Stimulated activated memory B cell treated with anti-CD40 and anti-IgM and Interleukin-4, amounts not matched to agents 10 μg/mL and 1 μg/mL and 100 μg/mL, for 72 hours (primary cell): ENCODE results near the gene PRRX2.
A peak's percentile ranks its signal among the peaks of the same experiment; 100 is the strongest.
"Not testable (repeated sequence)": the region's sequence is repeated elsewhere in the genome, so short reads cannot be mapped to it uniquely, and the experiment has no call there.

Experiments used
- ATAC-seq: fragments of 150-1000 bp; cut with Tn5 transposase; 2 replicates; pipeline ENCODE4 v1.10.0; 2021
- H3K27ac Mint-ChIP-seq: one replicate; pipeline ENCODE4 v1.8.0; 2022; ENCODE audit warnings: mild to moderate bottlenecking, mixed read lengths
- H3K27me3 Mint-ChIP-seq: one replicate; pipeline ENCODE4 v1.8.0; 2022; ENCODE audit warnings: mixed read lengths
- H3K36me3 Mint-ChIP-seq: one replicate; pipeline ENCODE4 v1.8.0; 2022; ENCODE audit warnings: mixed read lengths
- H3K4me1 Mint-ChIP-seq: one replicate; pipeline ENCODE4 v1.8.0; 2022; ENCODE audit warnings: mixed read lengths
- H3K4me3 Mint-ChIP-seq: one replicate; pipeline ENCODE4 v1.8.0; 2022; ENCODE audit warnings: mild to moderate bottlenecking, moderate library complexity, mixed read lengths
- H3K9me3 Mint-ChIP-seq: one replicate; pipeline ENCODE4 v1.8.0; 2022; ENCODE audit warnings: mixed read lengths

The PRRX2 gene

DNA sequence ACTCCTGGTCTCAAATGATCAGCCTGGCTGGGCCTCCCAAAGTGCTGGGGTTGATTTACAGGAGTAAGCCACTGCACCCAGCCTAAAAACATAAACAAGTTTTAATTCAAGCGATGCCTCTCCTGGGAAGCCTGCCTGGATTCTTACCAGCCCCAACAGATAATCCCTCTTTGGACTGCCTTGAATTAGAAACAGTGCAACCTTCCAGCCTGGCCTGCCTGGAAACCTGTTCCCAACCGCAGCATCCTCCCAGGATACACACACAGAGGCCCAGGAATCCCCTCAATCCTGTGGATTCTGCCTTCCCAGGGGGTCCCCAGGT is 68.1 kb downstream of the PRRX2 start:
- Mint-ChIP-seq H3K27me3 (peaks cover 66% of the 10 kb centered on the region), H3K27ac (no peak overlapping the region), H3K4me3 (no peak overlapping the region), H3K9me3 (no peaks in the 10 kb centered on the region), H3K4me1 (peaks cover 12% of the 10 kb centered on the region), H3K36me3 (no peaks in the 10 kb centered on the region)
- ATAC-seq = no peak

DNA sequence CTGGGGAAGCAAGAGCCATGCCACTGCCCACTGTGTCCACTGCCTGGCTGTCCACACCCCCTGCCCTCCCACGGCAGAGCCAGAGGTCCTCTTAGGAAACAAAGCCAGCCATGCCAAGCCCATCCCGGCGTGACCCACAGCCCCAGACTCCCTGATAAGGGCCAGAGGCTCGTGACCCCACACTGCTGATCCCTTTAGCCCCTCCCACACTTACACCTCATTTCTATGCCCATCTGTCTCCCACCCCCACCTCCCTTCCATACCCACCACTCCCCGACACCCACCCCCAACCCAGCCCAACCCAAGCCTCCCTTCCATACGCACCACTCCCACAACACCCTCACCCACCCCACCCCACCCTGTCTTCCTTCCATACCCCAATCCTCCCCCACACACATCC is 70.1 kb downstream of the PRRX2 start:
- ATAC-seq = no peak

DNA sequence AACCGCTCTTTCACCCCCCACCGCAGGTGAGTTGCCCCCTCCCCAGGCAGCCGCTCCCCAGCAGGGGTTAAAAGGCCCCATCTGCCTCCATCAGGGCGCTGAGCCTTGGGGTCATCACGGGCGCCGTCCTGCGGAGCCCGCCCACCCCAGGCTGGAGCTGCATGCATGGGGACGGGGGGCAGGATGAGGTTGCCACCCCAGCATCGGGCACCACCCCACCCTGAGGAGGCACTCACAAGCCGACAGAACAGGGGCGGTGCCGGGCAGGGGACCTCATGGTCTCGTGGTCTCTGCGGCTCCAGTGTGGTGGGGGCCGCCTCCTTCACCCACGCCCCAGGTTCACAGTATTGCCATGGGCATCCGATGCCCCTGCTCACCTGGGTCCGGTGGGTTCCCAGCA is 70.9 kb downstream of the PRRX2 start:
- Mint-ChIP-seq H3K9me3 (no peaks in the 10 kb centered on the region), H3K4me1 (peaks cover 12% of the 10 kb centered on the region), H3K4me3 (no peak overlapping the region), H3K27me3 (peaks cover 55% of the 10 kb centered on the region), H3K27ac (no peak overlapping the region), H3K36me3 (no peaks in the 10 kb centered on the region)
- no peak for ATAC-seq

More for the DNA sequence above, 70.1 kb downstream of the PRRX2 start:
- no peaks in the 10 kb centered on the region for H3K36me3 Mint-ChIP-seq
- peaks cover 56% of the 10 kb centered on the region for H3K27me3 Mint-ChIP-seq
- H3K4me1 Mint-ChIP-seq = peaks cover 12% of the 10 kb centered on the region
- no peaks in the 10 kb centered on the region for H3K9me3 Mint-ChIP-seq
- H3K27ac Mint-ChIP-seq = no peak overlapping the region
- H3K4me3 Mint-ChIP-seq = no peak overlapping the region

DNA sequence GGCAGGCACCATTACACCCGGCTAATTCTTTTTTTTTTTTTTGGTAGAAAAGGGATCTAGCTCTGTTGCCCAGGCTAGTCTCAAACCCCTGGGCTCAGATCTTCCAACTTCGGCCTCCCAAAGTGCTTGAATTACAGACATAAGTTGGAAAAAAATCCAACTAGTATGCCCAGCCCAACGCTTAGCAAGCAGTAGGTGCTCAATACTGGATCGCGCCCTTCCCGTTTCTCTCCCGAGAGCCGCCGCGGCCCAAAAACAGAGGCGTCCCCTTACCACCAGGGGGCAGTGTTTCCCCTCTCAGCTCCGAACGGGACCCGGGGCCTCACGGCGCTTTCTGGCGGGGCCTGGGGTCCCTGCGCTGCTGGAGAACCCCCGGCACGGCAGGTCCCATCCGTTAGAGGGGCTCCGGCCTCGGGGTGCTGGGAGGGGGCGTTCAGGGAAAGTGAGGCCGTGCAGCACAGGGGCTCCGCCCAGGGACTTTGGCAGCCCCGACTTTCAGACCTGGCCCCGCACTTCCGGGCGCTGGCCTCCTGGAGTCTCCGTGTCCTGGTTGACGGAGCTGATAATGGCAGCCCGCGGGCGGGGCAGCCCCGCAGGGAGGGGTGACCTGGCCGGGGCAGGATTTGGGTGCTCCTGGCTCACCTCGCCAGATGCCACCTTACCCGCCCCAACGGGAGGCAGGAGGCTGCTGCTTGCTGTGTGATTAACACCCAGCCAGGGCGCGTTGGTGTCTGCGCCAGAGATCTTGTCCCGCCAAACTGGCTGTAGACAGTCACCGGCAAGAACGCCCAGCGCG is 72.2 kb downstream of the PRRX2 start:
- Mint-ChIP-seq H3K27ac (peak overlapping the region; percentile 70), H3K27me3 (peaks cover 50% of the 10 kb centered on the region)
- peak; percentile 85 for ATAC-seq

DNA sequence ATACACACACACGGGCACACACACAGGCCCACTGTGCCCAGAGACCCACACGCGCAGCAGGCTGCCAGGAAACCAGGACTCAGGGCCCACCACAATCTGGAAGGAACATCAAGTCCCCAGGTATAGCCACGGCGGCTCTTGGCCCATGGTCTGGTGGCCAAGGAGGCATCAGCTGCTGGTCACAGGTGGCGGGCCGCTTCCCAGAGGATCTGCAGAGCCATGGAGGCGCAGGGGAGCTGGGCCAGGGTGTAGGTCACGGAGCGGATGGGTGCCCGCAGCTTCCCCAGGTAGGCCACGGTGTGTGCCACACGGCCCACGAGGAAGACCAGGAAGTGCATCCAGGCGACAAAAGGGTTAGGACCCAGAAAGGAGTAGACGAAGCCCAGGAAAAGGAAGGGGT is 74.0 kb downstream of the PRRX2 start:
- no peak for ATAC-seq
- no peaks in the 10 kb centered on the region for H3K9me3 Mint-ChIP-seq
- H3K4me3 Mint-ChIP-seq = no peak overlapping the region
- no peaks in the 10 kb centered on the region for H3K36me3 Mint-ChIP-seq
- H3K4me1 Mint-ChIP-seq = peaks cover 12% of the 10 kb centered on the region
- no peak overlapping the region for H3K27ac Mint-ChIP-seq
- H3K27me3 Mint-ChIP-seq = peaks cover 48% of the 10 kb centered on the region

More for the DNA sequence above, 72.2 kb downstream of the PRRX2 start:
- Mint-ChIP-seq H3K4me1 (peaks cover 12% of the 10 kb centered on the region), H3K4me3 (peak overlapping the region; percentile 66), H3K36me3 (no peaks in the 10 kb centered on the region), H3K9me3 (no peaks in the 10 kb centered on the region)

DNA sequence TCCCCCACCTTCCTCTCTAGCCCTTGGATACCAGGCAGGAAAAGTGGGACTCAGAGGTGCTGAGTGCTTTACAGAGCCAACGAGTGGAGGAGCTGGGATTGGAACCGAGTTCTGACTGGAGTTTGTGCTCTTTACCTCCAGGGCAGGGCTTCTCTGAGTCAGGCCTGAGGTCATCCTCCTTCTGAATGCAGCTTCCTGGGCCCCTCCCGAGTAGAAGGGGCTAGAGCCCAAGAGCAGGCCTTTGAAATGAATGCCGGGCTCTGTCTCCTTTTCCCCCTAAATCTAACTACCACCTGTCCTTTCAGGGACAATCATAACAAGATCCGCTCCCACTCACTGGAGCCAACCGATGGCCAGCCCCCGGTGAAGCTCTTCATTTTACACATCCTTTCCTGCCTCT is 74.7 kb downstream of the PRRX2 start:
- peaks cover 41% of the 10 kb centered on the region for H3K27me3 Mint-ChIP-seq
- peaks cover 12% of the 10 kb centered on the region for H3K4me1 Mint-ChIP-seq
- no peaks in the 10 kb centered on the region for H3K36me3 Mint-ChIP-seq
- no peak overlapping the region for H3K4me3 Mint-ChIP-seq
- H3K9me3 Mint-ChIP-seq = no peaks in the 10 kb centered on the region
- H3K27ac Mint-ChIP-seq = no peak overlapping the region
- ATAC-seq = no peak

DNA sequence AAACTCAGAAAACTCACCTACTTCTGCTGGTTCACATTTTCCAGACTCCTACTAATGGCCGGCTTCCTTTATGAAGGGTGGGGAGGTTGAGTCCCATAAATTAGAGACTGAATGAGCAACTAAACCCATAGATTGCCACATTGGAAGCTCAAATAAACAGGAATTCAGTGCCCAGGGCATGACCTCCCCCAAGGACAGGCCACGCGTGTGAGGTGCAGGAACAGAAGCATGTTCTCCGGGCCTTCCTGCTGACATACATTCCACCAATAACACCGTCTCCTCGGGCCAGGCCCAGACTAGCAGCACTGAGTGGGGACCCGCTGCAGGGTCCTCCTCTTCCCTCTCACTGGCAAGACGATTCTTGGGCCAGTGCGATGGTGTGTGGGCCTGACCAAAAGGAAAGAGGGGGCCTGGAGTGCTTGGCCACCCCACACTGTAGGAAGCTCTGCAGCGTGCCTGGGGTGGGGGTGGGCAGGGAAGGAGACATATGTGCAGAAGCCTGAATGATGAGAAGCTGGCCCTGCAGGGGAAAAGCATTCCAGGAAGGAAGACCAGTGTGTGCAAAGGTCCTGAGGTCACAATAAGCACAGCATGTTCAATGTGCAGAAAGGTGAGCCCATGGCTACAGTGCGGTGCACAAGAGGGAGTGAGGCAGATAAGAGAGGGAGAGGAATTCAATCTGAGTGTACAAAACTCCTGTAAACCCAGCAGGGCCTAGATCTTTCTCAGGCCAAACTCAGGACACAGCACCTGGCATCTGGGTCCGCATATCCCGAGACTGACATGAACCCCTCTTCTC is 75.4 kb downstream of the PRRX2 start:
- Mint-ChIP-seq H3K9me3 (no peaks in the 10 kb centered on the region), H3K36me3 (no peaks in the 10 kb centered on the region), H3K27ac (no peak overlapping the region), H3K27me3 (peaks cover 34% of the 10 kb centered on the region), H3K4me3 (no peak overlapping the region), H3K4me1 (peaks cover 12% of the 10 kb centered on the region)
- ATAC-seq = no peak

DNA sequence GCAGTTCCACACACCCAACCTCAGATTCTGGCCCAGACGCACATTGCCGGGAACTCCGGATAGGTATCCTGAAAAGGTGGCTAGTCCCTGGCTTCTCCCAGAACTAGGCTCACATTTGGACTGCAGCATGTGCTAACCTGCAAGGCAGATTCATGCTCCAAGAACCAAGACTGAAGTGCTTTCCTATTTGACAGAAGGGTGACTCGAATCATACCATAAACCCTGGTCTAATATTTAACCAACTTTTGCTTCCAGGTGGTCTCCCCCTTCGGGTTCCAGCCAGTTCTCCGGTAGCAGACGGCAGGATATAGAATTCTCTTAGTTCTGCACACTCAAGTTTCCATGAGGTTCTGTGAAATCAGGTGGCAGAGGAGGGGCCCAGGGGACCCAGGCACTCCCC is 79.8 kb downstream of the PRRX2 start:
- H3K4me3 Mint-ChIP-seq = no peak overlapping the region
- ATAC-seq = no peak
- H3K4me1 Mint-ChIP-seq = peaks cover 7% of the 10 kb centered on the region
- no peaks in the 10 kb centered on the region for H3K36me3 Mint-ChIP-seq
- H3K27me3 Mint-ChIP-seq = peaks cover 15% of the 10 kb centered on the region
- no peak overlapping the region for H3K27ac Mint-ChIP-seq
- H3K9me3 Mint-ChIP-seq = no peaks in the 10 kb centered on the region

DNA sequence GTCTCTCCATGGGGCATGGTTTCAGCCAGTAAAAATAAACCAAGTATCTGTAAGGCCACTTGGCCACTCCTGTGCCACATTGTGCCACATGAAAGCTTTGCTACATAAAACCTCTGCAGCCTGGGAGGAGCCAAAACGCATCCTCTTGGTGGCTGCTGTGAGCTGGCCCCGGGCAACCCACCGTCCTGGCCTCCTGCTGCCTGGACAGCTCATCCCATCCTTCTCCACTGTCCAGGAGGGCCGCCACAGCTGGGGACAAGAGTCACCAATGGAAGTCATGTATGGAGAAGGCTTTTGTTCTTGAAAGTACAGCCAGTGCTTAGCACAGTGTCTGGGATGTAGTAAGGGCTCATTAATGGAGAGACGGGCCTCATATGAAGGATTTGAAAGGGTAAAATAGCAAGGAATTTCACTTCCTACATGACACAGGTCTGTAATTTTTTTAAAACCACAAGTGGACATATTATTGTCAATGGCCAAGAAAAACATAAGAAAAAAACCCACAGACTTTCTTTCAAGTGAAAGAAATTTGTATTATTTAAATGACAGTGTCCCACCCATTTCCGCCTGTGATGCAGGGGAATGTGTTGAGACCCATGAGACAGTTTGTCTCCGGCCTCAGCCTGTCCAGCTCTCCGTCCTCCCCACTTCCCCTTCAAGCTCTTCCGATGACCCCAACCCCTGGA is 80.8 kb downstream of the PRRX2 start:
- H3K27me3 Mint-ChIP-seq = peaks cover 8% of the 10 kb centered on the region
- peaks cover 7% of the 10 kb centered on the region for H3K4me1 Mint-ChIP-seq
- peak; percentile 4 for ATAC-seq
- H3K4me3 Mint-ChIP-seq = no peak overlapping the region
- H3K36me3 Mint-ChIP-seq = no peaks in the 10 kb centered on the region
- H3K9me3 Mint-ChIP-seq = no peaks in the 10 kb centered on the region
- no peak overlapping the region for H3K27ac Mint-ChIP-seq

DNA sequence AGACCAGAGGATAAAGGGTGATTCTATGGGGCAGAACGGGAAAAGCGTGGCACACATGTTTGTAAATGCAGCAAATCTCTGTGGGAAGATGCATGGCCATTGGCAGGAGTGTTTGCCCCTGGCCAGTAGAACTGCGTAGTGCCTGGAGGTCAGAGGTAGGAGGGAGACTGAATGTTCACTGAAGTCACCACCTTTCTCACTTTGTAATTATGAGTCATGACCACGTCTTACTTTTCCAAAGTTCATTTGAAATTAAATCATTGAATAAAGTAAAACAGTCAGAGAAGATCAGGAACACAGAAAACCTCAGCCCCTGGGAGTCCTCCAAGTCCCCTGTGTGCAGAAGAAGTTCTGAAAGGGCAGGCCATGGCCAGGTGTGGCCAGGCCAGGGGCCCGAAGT is 82.8 kb downstream of the PRRX2 start:
- H3K4me1 Mint-ChIP-seq = peaks cover 16% of the 10 kb centered on the region
- no peak overlapping the region for H3K27ac Mint-ChIP-seq
- H3K27me3 Mint-ChIP-seq = peaks cover 23% of the 10 kb centered on the region
- no peaks in the 10 kb centered on the region for H3K9me3 Mint-ChIP-seq
- H3K36me3 Mint-ChIP-seq = no peaks in the 10 kb centered on the region
- no peak for ATAC-seq
- H3K4me3 Mint-ChIP-seq = no peak overlapping the region

DNA sequence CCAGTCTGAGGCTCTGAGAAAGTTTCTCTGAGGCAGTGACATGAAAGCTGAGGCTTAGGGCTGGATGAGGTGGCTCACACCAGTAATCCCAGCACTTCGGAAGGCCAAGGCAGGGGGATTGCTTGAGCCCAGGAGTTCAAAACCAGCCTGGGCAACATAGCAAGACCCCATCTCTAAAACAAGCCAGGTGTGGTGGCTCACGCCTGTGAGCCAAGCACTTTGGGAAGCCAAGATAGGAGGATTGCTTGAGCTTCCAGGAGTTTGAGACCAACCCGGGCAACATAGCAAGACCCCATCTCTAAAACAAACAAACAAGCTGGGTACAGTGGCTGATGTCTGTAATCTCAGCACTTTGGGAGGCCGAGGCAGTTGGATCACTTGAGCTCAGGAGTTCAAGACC is 83.6 kb downstream of the PRRX2 start:
- H3K9me3 Mint-ChIP-seq, H3K36me3 Mint-ChIP-seq, H3K27ac Mint-ChIP-seq, ATAC-seq, H3K4me3 Mint-ChIP-seq: not testable (repeated sequence)
- Mint-ChIP-seq H3K4me1 (peaks cover 17% of the 10 kb centered on the region), H3K27me3 (peaks cover 25% of the 10 kb centered on the region)

DNA sequence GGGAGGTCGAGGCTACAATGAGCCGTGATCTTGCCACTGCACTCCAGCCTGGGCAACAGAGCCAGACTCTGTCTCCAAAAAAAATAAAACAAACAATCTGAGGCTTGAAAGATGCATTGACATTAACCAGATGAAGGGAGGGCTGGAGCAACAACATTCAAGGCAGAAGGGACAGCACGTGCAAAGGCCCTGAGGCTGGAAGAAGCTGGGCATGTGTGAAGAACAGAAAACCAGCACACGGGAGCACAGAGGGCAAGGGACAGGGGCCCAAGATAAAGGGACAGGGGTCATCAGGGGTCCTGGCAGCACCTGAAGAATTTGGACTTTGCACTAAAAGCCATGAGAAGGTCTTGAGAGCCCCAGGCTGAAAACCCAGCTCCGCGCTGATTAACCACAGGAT is 84.1 kb downstream of the PRRX2 start:
- Mint-ChIP-seq H3K4me3 (no peak overlapping the region), H3K4me1 (peaks cover 17% of the 10 kb centered on the region), H3K36me3 (no peaks in the 10 kb centered on the region), H3K27ac (no peak overlapping the region), H3K9me3 (no peaks in the 10 kb centered on the region), H3K27me3 (peaks cover 27% of the 10 kb centered on the region)
- ATAC-seq = no peak

DNA sequence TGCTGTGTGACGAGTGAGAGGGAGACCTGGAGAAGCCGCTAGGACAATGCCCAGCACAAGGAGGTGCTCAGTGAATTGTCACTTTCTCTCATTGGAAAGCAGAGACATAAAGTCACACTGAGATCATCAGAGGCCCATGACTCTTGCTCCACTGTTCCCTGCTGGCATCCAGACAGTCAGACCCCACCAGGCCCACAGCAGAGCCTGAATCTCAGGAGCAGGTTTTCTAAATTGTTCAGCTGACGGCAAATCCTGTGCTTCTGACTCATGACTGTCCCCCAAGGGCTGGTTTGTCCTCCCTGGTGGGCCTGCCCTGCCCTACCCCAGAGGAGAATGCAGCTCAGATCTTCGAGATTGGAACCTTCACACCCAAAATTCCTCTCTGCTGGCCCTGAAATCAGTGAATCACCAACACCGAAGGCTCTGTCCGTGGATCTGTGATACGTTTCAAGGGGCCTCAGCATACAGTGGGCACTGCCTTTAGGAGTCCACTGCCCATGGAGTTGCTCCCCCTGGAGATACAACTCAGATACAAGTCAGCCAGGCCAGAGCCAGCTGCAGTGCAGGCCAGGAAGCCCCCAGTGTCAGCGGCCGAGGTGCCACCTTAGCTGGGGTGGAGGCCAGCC is 84.7 kb downstream of the PRRX2 start:
- no peaks in the 10 kb centered on the region for H3K36me3 Mint-ChIP-seq
- no peak overlapping the region for H3K27ac Mint-ChIP-seq
- peaks cover 17% of the 10 kb centered on the region for H3K4me1 Mint-ChIP-seq
- ATAC-seq = no peak
- no peaks in the 10 kb centered on the region for H3K9me3 Mint-ChIP-seq
- no peak overlapping the region for H3K4me3 Mint-ChIP-seq
- peaks cover 32% of the 10 kb centered on the region for H3K27me3 Mint-ChIP-seq

DNA sequence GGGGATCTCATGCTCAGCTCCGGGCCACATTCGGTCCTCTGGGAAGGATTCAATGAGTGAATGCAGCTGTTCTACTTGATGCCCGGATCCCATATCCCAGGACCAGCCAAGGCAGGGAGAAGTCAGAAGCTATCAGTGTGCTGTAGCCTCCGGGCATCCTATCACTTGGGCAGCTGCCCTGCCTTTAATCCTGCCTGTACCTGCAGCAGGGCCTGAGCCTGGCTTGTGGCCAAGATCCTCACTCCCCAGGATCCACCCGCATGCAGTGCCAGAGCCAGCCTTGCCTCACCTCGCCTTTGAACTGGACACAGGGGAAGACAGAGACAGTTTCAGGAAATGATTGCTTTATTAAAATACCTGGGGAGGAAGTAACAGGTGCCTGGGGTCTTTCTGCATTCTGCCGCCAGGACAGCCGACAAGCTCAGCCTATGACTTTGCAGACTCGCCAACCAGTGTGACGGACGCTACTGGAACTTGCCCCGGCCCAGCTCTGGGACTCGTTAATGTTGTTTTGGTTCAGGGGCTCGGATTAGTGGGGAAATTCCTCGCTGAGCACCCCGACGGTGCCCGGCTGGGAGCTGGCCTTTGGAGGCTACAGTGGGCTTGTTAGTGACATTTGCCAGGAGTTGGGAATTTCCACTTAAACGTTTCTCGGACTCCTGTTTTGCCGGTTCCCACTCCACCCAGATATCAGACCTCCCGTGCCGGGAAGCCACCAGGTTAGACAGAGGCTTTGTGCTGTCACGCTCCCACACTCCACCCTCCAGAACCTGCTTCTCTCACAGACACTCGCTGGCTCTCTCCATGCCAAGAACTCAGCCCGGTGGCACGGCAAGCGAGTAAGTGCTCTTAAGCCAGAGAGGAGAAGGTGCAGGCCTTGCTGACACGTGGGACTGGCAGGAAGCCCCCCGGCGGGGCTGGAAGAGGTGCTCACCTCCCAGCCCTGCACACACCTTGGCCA is 86.7 kb downstream of the PRRX2 start:
- Mint-ChIP-seq H3K4me1 (peaks cover 15% of the 10 kb centered on the region), H3K27me3 (peaks cover 43% of the 10 kb centered on the region), H3K4me3 (no peak overlapping the region), H3K36me3 (no peaks in the 10 kb centered on the region), H3K9me3 (no peaks in the 10 kb centered on the region), H3K27ac (no peak overlapping the region)
- ATAC-seq = no peak
